Mucosa of descending colon (tissue), 3 donors: ENCODE results near the gene ARL14EPL. TPM values are rescaled to one million over a fixed set of nuclear protein-coding genes. Genes with fewer than 3 reads are reported as not detected.

Source experiments
- ATAC-seq: fragments of 200-7000 bp; cut with Tn5 transposase; one replicate; pipeline ENCODE4 v1.9.1; 2020; ENCODE audit warnings: mild to moderate bottlenecking, moderate library complexity
- DNase-seq, 3 donors: peaks; one replicate each; pipeline ENCODE4 v3.0.0-alpha.2; 2020
- H3K36me3 ChIP-seq: fragments of 200-600 bp; one replicate; pipeline ENCODE4 v1.8.0; 2021; ENCODE audit warnings: low read depth, mild to moderate bottlenecking
- H3K4me1 ChIP-seq: fragments of 200-600 bp; one replicate; pipeline ENCODE4 v1.8.0; 2021; ENCODE audit warnings: low read depth, mild to moderate bottlenecking
- H3K4me3 ChIP-seq: fragments of 200-600 bp; one replicate; pipeline ENCODE4 v1.8.0; 2021; ENCODE audit warnings: mild to moderate bottlenecking
- H3K9me3 ChIP-seq: fragments of 200-600 bp; one replicate; pipeline ENCODE4 v1.8.0; 2021; ENCODE audit warnings: mild to moderate bottlenecking
- CTCF ChIP-seq: fragments of 200-600 bp; IDR thresholded peaks from one replicate; pipeline ENCODE4 v1.8.0; 2022; ENCODE audit warnings: antibody characterized with exemption, mild to moderate bottlenecking
- intact Hi-C, 2 donors: fragments of 100-400 bp; cut with DNase I in 1 of 2; cut with micrococcal nuclease in 1 of 2; formaldehyde crosslinking; loops; one replicate each; pipeline versions ENCODE4 v1.11.0 to v1.11.1; 2022; cut with DNase I, micrococcal nuclease
- total RNA-seq, 3 donors: library from RNA; stranded (reverse); fragmentation: NEBNext Ultra II Directional in 2 of 3; extraction: Animal tissue kit (Norgen Biotek cat#: 25700) in 2 of 3; gene quantifications; one replicate each; pipeline versions ENCODE4 v1.2.1 to v1.2.4, GENCODE V29; 2021 to 2023
- donor health status: DM: no; HTN: no; CAD: no; lungs with moderate emphysema.
- donor health status: DM: no; HTN: no; CAD: no.
- donor health status: DM: no; HTN: yes; CAD: no.

ARL14EPL gene
- total RNA-seq, 3 donors from 2014 or later: not detected

GRCh38 chr5:116046823-116047222 is 14.6 kb downstream of the ARL14EPL start:
- no peak for TF ChIP-seq CTCF
- ATAC-seq: no peak

DNA sequence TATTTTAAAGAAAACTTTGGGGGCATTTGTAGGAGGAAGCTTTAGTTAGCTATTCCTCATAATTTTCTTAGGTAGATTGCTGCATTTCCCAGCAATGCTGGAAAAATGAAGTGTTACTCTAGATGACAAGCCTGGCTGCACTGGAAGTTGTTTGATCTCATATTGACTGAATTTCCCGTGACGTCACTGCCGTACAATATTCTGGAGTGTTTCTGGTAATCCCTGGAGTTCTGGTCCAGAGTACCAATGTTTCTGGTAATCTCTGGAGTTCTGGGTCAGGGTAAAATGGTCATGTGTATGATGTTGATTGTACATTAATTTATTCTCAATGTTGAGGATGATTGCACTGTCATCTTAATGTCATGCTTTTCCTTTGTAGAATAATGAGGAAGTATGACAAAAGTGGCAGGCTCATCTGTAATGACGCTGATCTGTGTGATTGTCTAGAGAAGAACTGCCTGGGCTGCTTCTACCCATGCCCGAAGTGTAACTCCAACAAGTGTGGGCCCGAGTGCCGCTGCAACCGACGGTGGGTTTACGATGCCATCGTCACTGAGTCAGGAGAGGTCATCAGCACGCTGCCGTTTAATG is 26.2 kb downstream of the ARL14EPL start:
- H3K36me3 ChIP-seq: no peaks in the 10 kb centered on the region
- no peak for ATAC-seq
- intact Hi-C loops: no loop called here

More at GRCh38 chr5:116046823-116047222, 14.6 kb downstream of the ARL14EPL start:
- Histone ChIP-seq H3K36me3 (no peaks in the 10 kb centered on the region), H3K4me3 (no peak overlapping the region), H3K4me1 (no peaks in the 10 kb centered on the region), H3K9me3 (no peaks in the 10 kb centered on the region)
- intact Hi-C loops: no loop called here
- no peak for DNase-seq

DNA sequence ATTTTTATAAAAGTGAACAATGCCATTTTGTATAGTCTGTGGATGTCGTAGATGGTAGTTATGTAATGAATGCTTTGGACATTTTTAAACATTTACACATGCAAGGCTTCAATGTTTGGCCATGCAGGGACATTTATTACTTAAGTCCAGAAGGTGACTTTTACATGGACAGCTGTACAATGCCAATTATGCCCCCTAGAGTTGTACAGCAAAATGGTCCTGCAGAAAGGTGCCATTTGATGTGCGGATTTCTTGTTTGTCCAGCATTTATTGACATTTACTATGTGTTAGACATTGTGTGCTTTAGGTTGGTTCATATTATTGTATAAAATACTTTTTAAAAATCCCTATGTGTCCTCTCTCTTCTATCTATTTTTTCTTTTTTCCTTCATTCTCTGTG is 30.1 kb downstream of the ARL14EPL start:
- ATAC-seq (no peak), DNase-seq (no peak)
- Histone ChIP-seq H3K4me3 (no peak overlapping the region), H3K4me1 (no peaks in the 10 kb centered on the region), H3K36me3 (no peaks in the 10 kb centered on the region), H3K9me3 (no peaks in the 10 kb centered on the region)
- no peak for TF ChIP-seq CTCF
- intact Hi-C loops: no loop called here

More for the DNA sequence above, 26.2 kb downstream of the ARL14EPL start:
- no peak for DNase-seq
- no peak overlapping the region for H3K4me3 ChIP-seq
- no peaks in the 10 kb centered on the region for H3K4me1 ChIP-seq
- TF ChIP-seq CTCF: no peak
- H3K9me3 ChIP-seq: no peaks in the 10 kb centered on the region

- no peak for TF ChIP-seq CTCF
- Histone ChIP-seq H3K4me1 (no peaks in the 10 kb centered on the region), H3K4me3 (no peak overlapping the region), H3K36me3 (no peaks in the 10 kb centered on the region), H3K9me3 (no peaks in the 10 kb centered on the region)
- DNase-seq: no peak
- intact Hi-C loops: no loop called here
- ATAC-seq: no peak
Observed at GRCh38 chr5:116063950-116064349, 31.7 kb downstream of the ARL14EPL start.

DNA sequence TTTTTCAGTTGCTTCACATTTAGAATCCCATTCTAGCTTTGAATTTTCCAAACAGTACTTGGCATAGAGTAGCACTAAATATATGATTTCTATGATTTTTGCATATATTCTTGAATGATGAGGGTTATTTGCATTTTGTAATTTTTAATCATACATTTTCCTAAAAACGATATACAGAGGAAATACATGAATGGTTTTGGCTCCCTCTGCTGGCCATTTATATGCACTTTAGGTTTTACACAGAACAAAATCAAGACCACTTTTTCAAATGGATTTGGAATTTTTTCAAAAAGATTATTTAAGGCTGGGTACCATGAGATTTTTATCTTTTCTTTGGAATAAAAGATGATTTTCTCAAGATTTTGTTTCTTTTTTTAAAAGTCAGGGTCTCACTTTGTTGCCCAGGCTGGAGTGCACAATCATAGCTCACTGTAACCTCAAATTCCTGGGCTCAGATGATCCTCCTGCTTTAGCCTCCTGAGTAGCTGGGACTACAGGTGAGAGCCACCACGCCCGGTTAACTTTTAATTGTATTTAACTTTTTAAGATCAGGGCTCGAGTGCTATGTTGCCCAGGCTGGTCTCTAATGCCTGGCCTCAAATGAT is 35.9 kb downstream of the ARL14EPL start:
- no peak for ATAC-seq
- intact Hi-C loops: no loop called here
- H3K4me1 ChIP-seq: no peaks in the 10 kb centered on the region
- peak in 1 of 3 donors; percentile 76 for DNase-seq
- H3K4me3 ChIP-seq: no peak overlapping the region
- no peaks in the 10 kb centered on the region for H3K36me3 ChIP-seq
- no peaks in the 10 kb centered on the region for H3K9me3 ChIP-seq
- peak; percentile 23 for TF ChIP-seq CTCF
